Liver (tissue), 9 donors: ENCODE measurements around the gene SH3PXD2A. TPM values are rescaled to one million over a fixed set of nuclear protein-coding genes. Genes with fewer than 3 reads are reported as not detected.

ENCODE experiments used
- DNase-seq: peaks from one replicate; pipeline ENCODE4 v3.0.0-alpha.2; 2017; ENCODE audit warnings: low spot score
- H3K27ac ChIP-seq, 2 donors: one replicate each; pipeline ENCODE4 v1.7.0; 2013; ENCODE audit warnings: inconsistent platforms in 2 of 2, low read length in 2 of 2, control low read depth in 1 of 2, low read depth in 1 of 2, mild to moderate bottlenecking in 1 of 2
- H3K27me3 ChIP-seq, 4 donors: one replicate each; pipeline versions ENCODE4 v1.6.1 to v1.7.0; 2013; ENCODE audit warnings: low read length in 3 of 4, inconsistent platforms in 1 of 4, mild to moderate bottlenecking in 1 of 4, moderate library complexity in 1 of 4; ENCODE audit not compliant: control insufficient read depth in 4 of 4, insufficient read depth in 4 of 4
- H3K36me3 ChIP-seq, 4 donors: one replicate each; pipeline versions ENCODE4 v1.6.1 to v1.7.0; 2013; ENCODE audit warnings: low read length in 3 of 4, mild to moderate bottlenecking in 3 of 4, low read depth in 1 of 4, moderate library complexity in 1 of 4; ENCODE audit not compliant: control insufficient read depth in 4 of 4, insufficient read depth in 3 of 4
- H3K4me1 ChIP-seq, 4 donors: one replicate each; pipeline versions ENCODE4 v1.6.1 to v1.7.0; 2013; ENCODE audit warnings: low read length in 3 of 4, mild to moderate bottlenecking in 3 of 4, moderate library complexity in 1 of 4; ENCODE audit not compliant: control insufficient read depth in 4 of 4, insufficient read depth in 4 of 4
- H3K4me3 ChIP-seq, 3 donors: one replicate each; pipeline versions ENCODE4 v1.6.1 to v1.7.0; 2013; ENCODE audit warnings: low read length in 3 of 3, control low read depth in 1 of 3, low read depth in 1 of 3, mild to moderate bottlenecking in 1 of 3
- H3K9ac ChIP-seq, 2 donors: one replicate each; pipeline ENCODE4 v1.7.0; 2013; ENCODE audit warnings: low read length in 2 of 2, mild to moderate bottlenecking in 2 of 2, moderate library complexity in 2 of 2, control low read depth in 1 of 2, low read depth in 1 of 2
- H3K9me3 ChIP-seq, 4 donors: one replicate each; pipeline versions ENCODE4 v1.6.1 to v1.7.0; 2013; ENCODE audit warnings: low read length in 3 of 4; ENCODE audit not compliant: control insufficient read depth in 4 of 4
- ATF3 ChIP-seq: IDR thresholded peaks from 2 replicates; pipeline ENCODE4 v1.6.1; 2016; ENCODE audit warnings: antibody characterized with exemption
- FOXA1 ChIP-seq: IDR thresholded peaks from 2 replicates; pipeline ENCODE4 v1.6.1; 2016; ENCODE audit warnings: antibody characterized with exemption
- FOXA2 ChIP-seq: IDR thresholded peaks from 2 replicates; pipeline ENCODE4 v1.6.1; 2016; ENCODE audit warnings: antibody characterized with exemption
- GABPA ChIP-seq, 2 donors: IDR thresholded peaks in 1 of 2; conservative IDR thresholded peaks in 1 of 2; 2 replicates each; pipeline ENCODE4 v1.6.1; 2016; ENCODE audit warnings: antibody characterized with exemption in 2 of 2, mild to moderate bottlenecking in 1 of 2, moderate library complexity in 1 of 2
- HNF4A ChIP-seq, 2 donors: conservative IDR thresholded peaks; 2 replicates each; pipeline ENCODE4 v1.6.1; 2016; ENCODE audit warnings: antibody characterized with exemption in 2 of 2, mild to moderate bottlenecking in 2 of 2
- HNF4G ChIP-seq: IDR thresholded peaks from 2 replicates; pipeline ENCODE4 v1.6.1; 2016; ENCODE audit warnings: antibody characterized with exemption
- JUND ChIP-seq, 2 donors: IDR thresholded peaks; 2 replicates each; pipeline ENCODE4 v1.6.1; 2016; ENCODE audit warnings: antibody characterized with exemption in 2 of 2
- NR2F2 ChIP-seq: IDR thresholded peaks from 2 replicates; pipeline ENCODE4 v1.6.1; 2016; ENCODE audit warnings: antibody characterized with exemption
- RAD21 ChIP-seq, 2 donors: IDR thresholded peaks; 2 replicates each; pipeline ENCODE4 v1.6.1; 2016; ENCODE audit warnings: antibody characterized with exemption in 2 of 2, mild to moderate bottlenecking in 2 of 2
- REST ChIP-seq: IDR thresholded peaks from 2 replicates; pipeline ENCODE4 v1.6.1; 2016; ENCODE audit warnings: antibody characterized with exemption, mild to moderate bottlenecking
- RXRA ChIP-seq, 2 donors: IDR thresholded peaks; 2 replicates each; pipeline ENCODE4 v1.6.1; 2017 to 2018; ENCODE audit warnings: antibody characterized with exemption in 2 of 2, mild to moderate bottlenecking in 1 of 2
- SP1 ChIP-seq: IDR thresholded peaks from 2 replicates; pipeline ENCODE4 v1.6.1; 2018; ENCODE audit warnings: antibody characterized with exemption, mild to moderate bottlenecking
- YY1 ChIP-seq: IDR thresholded peaks from 2 replicates; pipeline ENCODE4 v1.6.1; 2016; ENCODE audit warnings: antibody characterized with exemption, mild to moderate bottlenecking
- WGBS: extraction: QIAGEN DNeasy Blood & Tissue Kit; methylation state at CpG from one replicate; pipeline ENCODE4 v1.1.7; 2013; 5-methylcytosine and 5-hydroxymethylcytosine counted together
- polyA plus RNA-seq, 2 donors: library from polyadenylated mRNA; stranded (reverse) in 1 of 2; unstranded in 1 of 2; fragments of 200-250 nt in 1 of 2; fragments of >200 nt in 1 of 2; fragmentation: Nextera tagmentation in 1 of 2; extraction: Ambion mirVana in 1 of 2; gene quantifications; one replicate each; pipeline versions ENCODE4 v1.2.1 to v1.2.3, GENCODE V29; 2013 to 2015
- total RNA-seq, 2 donors: library from RNA; depleted of rRNA; stranded (reverse); fragments of >200 nt; gene quantifications; one replicate each; pipeline ENCODE4 v1.2.3, GENCODE V29; 2014
- TF ChIP-seq, protein P1 (sequence below): fragments of 150-350 bp; IDR thresholded peaks from 2 replicates; pipeline ENCODE4 v1.5.1; 2017; ENCODE audit warnings: improper control_type of control experiment, low read depth, low read length; ENCODE audit not compliant: missing input control
- donor health status: healthy.
- donor health status: healthy.
- donor health status: healthy.
- donor health status: healthy.
- donor health status: healthy.

SH3PXD2A gene
- total and polyA plus RNA-seq, 4 donors = 0.82 to 5.5 (median 3.9) TPM

DNA sequence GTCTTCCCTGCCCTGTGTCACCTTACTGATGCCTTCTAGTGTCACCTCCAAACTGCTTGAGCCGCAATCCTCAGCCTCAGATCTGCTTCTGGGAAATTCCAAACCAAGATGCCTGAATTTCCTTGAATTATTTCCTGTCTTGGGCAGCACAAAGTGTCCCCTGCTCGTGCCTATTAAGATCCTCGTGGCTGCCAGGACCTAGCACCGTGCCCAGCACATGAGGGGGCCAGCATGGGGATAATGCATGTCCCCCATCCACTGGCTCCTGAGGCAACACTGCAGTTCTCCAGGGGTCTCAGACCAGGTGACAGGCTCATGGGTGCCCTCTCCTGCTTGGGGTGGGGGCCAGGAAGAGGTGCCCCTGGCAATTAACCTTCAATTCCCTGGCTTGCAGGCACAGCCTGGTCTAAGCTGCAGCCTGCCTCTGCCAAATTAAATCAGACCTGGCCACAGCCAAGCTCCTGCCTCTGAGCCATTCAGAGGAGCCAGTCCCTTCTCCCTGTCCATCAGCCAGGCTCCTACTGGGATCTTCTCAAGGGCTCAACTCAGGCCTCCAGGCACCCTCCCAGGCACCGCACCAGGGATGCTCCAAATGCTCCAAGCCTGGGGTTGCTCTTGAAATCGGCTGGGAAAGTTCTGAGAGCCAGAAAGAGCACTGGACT is 146.6 kb downstream of the SH3PXD2A start:
- H3K9me3 ChIP-seq = no peaks in the 10 kb centered on the region
- TF ChIP-seq ATF3 (no peak), HNF4A (conservative IDR thresholded peaks at IDR 0.05) (no peak)
- no peaks in the 10 kb centered on the region for H3K27me3 ChIP-seq
- H3K4me1 ChIP-seq = no peaks in the 10 kb centered on the region
- no peak overlapping the region for H3K4me3 ChIP-seq
- 87% methylated on average over 6 of the region's 6 CpGs for WGBS
- no peak overlapping the region for H3K9ac ChIP-seq
- no peaks in the 10 kb centered on the region for H3K36me3 ChIP-seq
- no peak for DNase-seq
- no peak overlapping the region for H3K27ac ChIP-seq

- Histone ChIP-seq H3K4me1 (no peaks in the 10 kb centered on the region), H3K4me3 (no peak overlapping the region), H3K9me3 (no peaks in the 10 kb centered on the region), H3K27ac (no peak overlapping the region), H3K9ac (no peak overlapping the region), H3K27me3 (no peaks in the 10 kb centered on the region), H3K36me3 (no peaks in the 10 kb centered on the region)
- no peak for DNase-seq
- TF ChIP-seq JUND (IDR thresholded peaks at IDR 0.05) (no peak), HNF4G (no peak), FOXA2 (no peak), GABPA (IDR thresholded peaks at IDR 0.05 in 1 of 2, conservative IDR thresholded peaks at IDR 0.05 in 1 of 2) (no peak), RAD21 (IDR thresholded peaks at IDR 0.05) (no peak), NR2F2 (no peak), FOXA1 (no peak), SP1 (no peak), RXRA (IDR thresholded peaks at IDR 0.05) (no peak), YY1 (no peak)
- TF ChIP-seq, protein P1, sequence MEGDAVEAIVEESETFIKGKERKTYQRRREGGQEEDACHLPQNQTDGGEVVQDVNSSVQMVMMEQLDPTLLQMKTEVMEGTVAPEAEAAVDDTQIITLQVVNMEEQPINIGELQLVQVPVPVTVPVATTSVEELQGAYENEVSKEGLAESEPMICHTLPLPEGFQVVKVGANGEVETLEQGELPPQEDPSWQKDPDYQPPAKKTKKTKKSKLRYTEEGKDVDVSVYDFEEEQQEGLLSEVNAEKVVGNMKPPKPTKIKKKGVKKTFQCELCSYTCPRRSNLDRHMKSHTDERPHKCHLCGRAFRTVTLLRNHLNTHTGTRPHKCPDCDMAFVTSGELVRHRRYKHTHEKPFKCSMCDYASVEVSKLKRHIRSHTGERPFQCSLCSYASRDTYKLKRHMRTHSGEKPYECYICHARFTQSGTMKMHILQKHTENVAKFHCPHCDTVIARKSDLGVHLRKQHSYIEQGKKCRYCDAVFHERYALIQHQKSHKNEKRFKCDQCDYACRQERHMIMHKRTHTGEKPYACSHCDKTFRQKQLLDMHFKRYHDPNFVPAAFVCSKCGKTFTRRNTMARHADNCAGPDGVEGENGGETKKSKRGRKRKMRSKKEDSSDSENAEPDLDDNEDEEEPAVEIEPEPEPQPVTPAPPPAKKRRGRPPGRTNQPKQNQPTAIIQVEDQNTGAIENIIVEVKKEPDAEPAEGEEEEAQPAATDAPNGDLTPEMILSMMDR = no peak
- 88% methylated on average over 10 of the region's 10 CpGs for WGBS
Observed at GRCh38 chr10:103707956-103708626, 147.3 kb downstream of the SH3PXD2A start.

DNA sequence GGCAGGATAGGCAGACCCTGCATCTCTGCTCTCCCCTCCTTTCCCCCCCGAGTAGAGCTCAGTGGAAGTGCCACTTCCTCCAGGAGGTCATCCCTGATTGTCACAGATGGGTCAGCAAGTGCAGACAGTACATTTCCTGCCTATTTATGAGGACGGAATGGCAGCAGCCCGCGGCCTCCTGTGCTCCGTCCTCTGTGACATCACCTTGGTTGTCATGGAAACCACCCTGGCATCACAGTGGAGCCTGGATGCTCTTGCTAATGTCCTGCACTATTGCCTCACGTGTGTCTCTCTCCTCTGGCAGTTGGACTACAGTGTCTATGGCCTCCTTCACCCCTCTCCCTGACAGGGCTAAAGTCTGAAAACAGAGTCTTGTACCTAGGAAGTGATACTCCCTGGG is 148.6 kb downstream of the SH3PXD2A start:
- no peaks in the 10 kb centered on the region for H3K27me3 ChIP-seq
- DNase-seq = no peak
- H3K9ac ChIP-seq = no peak overlapping the region
- no peak overlapping the region for H3K27ac ChIP-seq
- WGBS = 79% methylated on average over 6 of the region's 6 CpGs
- no peaks in the 10 kb centered on the region for H3K4me1 ChIP-seq
- H3K36me3 ChIP-seq = no peaks in the 10 kb centered on the region
- H3K9me3 ChIP-seq = no peaks in the 10 kb centered on the region
- TF ChIP-seq REST = no peak
- TF ChIP-seq GABPA (IDR thresholded peaks at IDR 0.05 in 1 of 2, conservative IDR thresholded peaks at IDR 0.05 in 1 of 2) = no peak
- no peak for TF ChIP-seq JUND (IDR thresholded peaks at IDR 0.05)
- H3K4me3 ChIP-seq = no peak overlapping the region
